ENCODE measurements around the gene DCAF8.

DCAF8 gene

DNA sequence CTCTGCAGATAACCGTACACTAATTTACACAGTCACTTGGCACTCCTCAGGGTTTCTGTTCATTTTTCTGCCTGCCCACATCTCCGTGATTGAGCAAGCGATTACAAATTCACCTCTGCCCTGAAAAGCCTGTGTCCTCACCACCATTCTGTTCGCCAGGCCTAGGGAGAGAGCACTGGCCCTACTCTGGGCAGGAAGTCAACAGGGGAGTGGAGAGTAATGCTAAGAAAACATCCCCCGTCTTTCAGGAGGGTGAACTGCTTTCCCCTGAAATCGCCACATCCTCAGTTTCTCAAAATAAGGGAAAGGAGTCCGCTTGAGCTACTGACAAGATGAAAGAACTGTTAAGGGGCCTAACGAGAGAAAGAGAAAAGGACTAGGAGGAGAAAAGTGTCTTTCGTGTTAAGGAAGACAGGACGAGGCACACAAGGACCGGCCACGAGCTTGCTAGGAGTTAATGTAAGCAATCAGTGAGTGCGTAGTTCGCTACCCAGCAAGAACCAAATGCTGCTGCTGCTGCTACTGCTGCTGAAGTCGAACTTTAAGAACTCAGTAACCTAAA lies 22.0 kb upstream of the DCAF8 start:
- Histone ChIP-seq H3K4me3 (IDR thresholded peaks at IDR 0.05; ENCODE audit: insufficient read depth, low read depth, low read length) (peak overlapping the region; percentile 99), H3K27me3 (ENCODE audit: insufficient read depth, low read depth) (no peaks in the 10 kb centered on the region), H3K4me2 (peak overlapping the region; percentile 98), H3K4me1 (ENCODE audit: low read depth, poor library complexity, severe bottlenecking) (peaks cover 20% of the 10 kb centered on the region), H3K79me2 (ENCODE audit: insufficient read depth, low read depth) (peaks cover 15% of the 10 kb centered on the region), H3K9ac (peak overlapping the region; percentile 68), H4K20me1 (ENCODE audit: insufficient read depth) (no peaks in the 10 kb centered on the region), H3K36me3 (ENCODE audit: insufficient read depth) (peaks cover 3% of the 10 kb centered on the region; the same call in 1 of the 2 replicates), H3K27ac (peak overlapping the region; percentile 29; the same call in 1 of the 2 replicates), H2AFZ (ENCODE audit: low read depth) (peak overlapping the region; percentile 79)
- TF ChIP-seq, protein P1, sequence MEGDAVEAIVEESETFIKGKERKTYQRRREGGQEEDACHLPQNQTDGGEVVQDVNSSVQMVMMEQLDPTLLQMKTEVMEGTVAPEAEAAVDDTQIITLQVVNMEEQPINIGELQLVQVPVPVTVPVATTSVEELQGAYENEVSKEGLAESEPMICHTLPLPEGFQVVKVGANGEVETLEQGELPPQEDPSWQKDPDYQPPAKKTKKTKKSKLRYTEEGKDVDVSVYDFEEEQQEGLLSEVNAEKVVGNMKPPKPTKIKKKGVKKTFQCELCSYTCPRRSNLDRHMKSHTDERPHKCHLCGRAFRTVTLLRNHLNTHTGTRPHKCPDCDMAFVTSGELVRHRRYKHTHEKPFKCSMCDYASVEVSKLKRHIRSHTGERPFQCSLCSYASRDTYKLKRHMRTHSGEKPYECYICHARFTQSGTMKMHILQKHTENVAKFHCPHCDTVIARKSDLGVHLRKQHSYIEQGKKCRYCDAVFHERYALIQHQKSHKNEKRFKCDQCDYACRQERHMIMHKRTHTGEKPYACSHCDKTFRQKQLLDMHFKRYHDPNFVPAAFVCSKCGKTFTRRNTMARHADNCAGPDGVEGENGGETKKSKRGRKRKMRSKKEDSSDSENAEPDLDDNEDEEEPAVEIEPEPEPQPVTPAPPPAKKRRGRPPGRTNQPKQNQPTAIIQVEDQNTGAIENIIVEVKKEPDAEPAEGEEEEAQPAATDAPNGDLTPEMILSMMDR (conservative IDR thresholded peaks at IDR 0.05; ENCODE audit: low read depth, low read length), result no peak

DNA sequence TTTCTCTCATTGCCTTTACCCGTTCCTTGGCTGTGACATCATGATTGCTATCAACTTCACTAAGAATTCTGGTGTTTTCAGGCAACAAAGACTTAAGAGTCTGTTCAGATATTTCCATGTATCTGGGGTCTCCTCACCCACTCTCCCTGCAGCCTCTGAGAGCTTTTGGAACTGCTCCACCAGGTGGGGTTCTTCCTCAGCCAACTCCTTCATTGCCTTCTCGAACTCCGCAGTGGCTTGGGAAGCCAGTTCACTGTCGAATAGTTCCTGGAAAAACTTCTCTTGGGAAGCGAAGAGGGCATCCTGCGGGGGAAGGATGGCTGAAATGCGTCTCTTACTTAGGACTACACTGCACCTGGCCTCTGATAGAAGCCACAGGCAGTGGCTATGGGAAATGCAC lies 20.5 kb upstream of the DCAF8 start:
- TF ChIP-seq, protein P1 (conservative IDR thresholded peaks at IDR 0.05; ENCODE audit: low read depth, low read length), result no peak; the same call in 1 of the 2 replicates
- Histone ChIP-seq H4K20me1 (ENCODE audit: insufficient read depth) (no peaks in the 10 kb centered on the region), H3K27ac (no peak overlapping the region), H3K79me2 (ENCODE audit: insufficient read depth, low read depth) (peaks cover 15% of the 10 kb centered on the region), H2AFZ (ENCODE audit: low read depth) (no peak overlapping the region), H3K36me3 (ENCODE audit: insufficient read depth) (peaks cover 9% of the 10 kb centered on the region; the same call in 1 of the 2 replicates), H3K4me1 (ENCODE audit: low read depth, poor library complexity, severe bottlenecking) (peaks cover 20% of the 10 kb centered on the region), H3K27me3 (ENCODE audit: insufficient read depth, low read depth) (no peaks in the 10 kb centered on the region), H3K4me2 (no peak overlapping the region), H3K9ac (no peak overlapping the region), H3K4me3 (IDR thresholded peaks at IDR 0.05; ENCODE audit: insufficient read depth, low read depth, low read length) (no peak overlapping the region)

DNA sequence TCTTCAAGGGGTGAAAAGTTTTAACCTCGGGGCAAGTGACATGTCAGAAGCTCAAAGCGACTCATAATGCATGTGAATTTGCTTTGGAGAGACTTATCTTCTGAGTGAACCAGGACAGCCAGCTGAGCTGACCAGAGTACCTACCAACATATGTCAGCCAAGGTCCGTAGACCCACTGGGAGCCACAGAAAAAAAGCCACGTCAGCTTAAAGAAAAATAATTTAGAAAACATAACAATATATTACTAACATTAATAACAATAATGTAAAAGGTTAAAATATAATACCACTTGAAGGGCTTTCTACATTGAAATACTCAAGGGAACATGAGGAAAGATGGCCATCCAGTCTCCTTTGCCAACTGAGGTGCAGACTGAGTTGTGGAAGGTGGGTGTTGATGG lies 15.6 kb upstream of the DCAF8 start:
- Histone ChIP-seq H3K36me3 (ENCODE audit: insufficient read depth) (peaks cover 9% of the 10 kb centered on the region; the same call in 1 of the 2 replicates), H4K20me1 (ENCODE audit: insufficient read depth) (no peaks in the 10 kb centered on the region)
- TF ChIP-seq, protein P1 (conservative IDR thresholded peaks at IDR 0.05; ENCODE audit: low read depth, low read length), result no peak

DNA sequence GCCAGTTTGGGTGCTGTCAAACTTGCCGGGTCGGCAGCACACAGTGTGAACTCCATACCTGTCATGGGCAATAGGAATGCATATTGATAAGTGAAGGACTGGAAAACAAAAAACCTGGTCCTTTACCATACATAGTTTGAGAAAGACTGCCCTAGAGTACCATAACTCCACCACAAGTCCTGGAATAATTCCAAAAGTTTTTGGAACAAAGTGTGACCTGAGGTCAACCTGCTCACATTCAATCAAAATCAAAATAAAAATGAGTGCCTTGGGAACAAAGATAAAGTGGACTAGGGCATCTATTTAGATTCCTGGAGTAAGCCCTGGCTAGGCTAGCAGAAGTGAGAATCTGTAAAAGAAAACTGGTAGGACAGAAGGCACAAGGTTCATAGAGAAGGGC lies 15.0 kb upstream of the DCAF8 start:
- no peak overlapping the region for H3K27ac ChIP-seq
- H3K36me3 ChIP-seq (ENCODE audit: insufficient read depth), result peaks cover 9% of the 10 kb centered on the region; the same call in 1 of the 2 replicates
- no peak overlapping the region for H2AFZ ChIP-seq (ENCODE audit: low read depth)
- no peak overlapping the region for H3K4me2 ChIP-seq
- TF ChIP-seq, protein P1 (conservative IDR thresholded peaks at IDR 0.05; ENCODE audit: low read depth, low read length), result no peak
- no peak overlapping the region for H3K4me3 ChIP-seq (IDR thresholded peaks at IDR 0.05; ENCODE audit: insufficient read depth, low read depth, low read length)
- no peaks in the 10 kb centered on the region for H3K27me3 ChIP-seq (ENCODE audit: insufficient read depth, low read depth)
- no peaks in the 10 kb centered on the region for H3K4me1 ChIP-seq (ENCODE audit: low read depth, poor library complexity, severe bottlenecking)
- H3K9ac ChIP-seq, result no peak overlapping the region
- H4K20me1 ChIP-seq (ENCODE audit: insufficient read depth), result no peaks in the 10 kb centered on the region
- no peaks in the 10 kb centered on the region for H3K79me2 ChIP-seq (ENCODE audit: insufficient read depth, low read depth)

More for the DNA sequence above, 15.6 kb upstream of the DCAF8 start:
- no peak overlapping the region for H3K4me3 ChIP-seq (IDR thresholded peaks at IDR 0.05; ENCODE audit: insufficient read depth, low read depth, low read length)
- no peak overlapping the region for H3K9ac ChIP-seq
- H3K79me2 ChIP-seq (ENCODE audit: insufficient read depth, low read depth), result no peaks in the 10 kb centered on the region
- H3K27me3 ChIP-seq (ENCODE audit: insufficient read depth, low read depth), result no peaks in the 10 kb centered on the region
- H3K4me1 ChIP-seq (ENCODE audit: low read depth, poor library complexity, severe bottlenecking), result no peaks in the 10 kb centered on the region
- H3K27ac ChIP-seq, result no peak overlapping the region
- no peak overlapping the region for H3K4me2 ChIP-seq
- no peak overlapping the region for H2AFZ ChIP-seq (ENCODE audit: low read depth)

Data from KMS-11 (cell line).